CD4-positive, alpha-beta T cell (primary cell): ENCODE results near the gene GCN1. TPM values are rescaled to one million over a fixed set of nuclear protein-coding genes. Genes with fewer than 3 reads are reported as not detected.

Experiments
- ATAC-seq: fragments of 200-7000 bp; cut with Tn5 transposase; one replicate; pipeline ENCODE4 v1.10.0; 2022; ENCODE audit warnings: mild to moderate bottlenecking; ENCODE audit not compliant: poor library complexity
- CTCF ChIA-PET: fragments of 350-600 bp; sonication (Branson Sonifier 250); formaldehyde crosslinking; loops from one replicate; lab custom pipeline; 2021; ENCODE audit warnings: antibody characterized with exemption, inconsistent platforms; lab: Charles Lee
- POLR2A ChIA-PET: fragments of 350-600 bp; sonication (Branson Sonifier 250); formaldehyde crosslinking; loops from one replicate; lab custom pipeline; 2021; ENCODE audit warnings: antibody characterized with exemption, inconsistent platforms; lab: Charles Lee
- DNase-seq, 14 experiments: peaks; one replicate each; pipeline ENCODE4 v3.0.0-alpha.2; 2013 to 2020; ENCODE audit warnings: mixed read lengths in 2 of 14
- H3K27ac ChIP-seq, 2 donors: one replicate each; pipeline versions ENCODE4 v1.5.1 to v1.7.0; 2013; ENCODE audit warnings: low read length in 2 of 2, low read depth in 1 of 2, mild to moderate bottlenecking in 1 of 2
- H3K27me3 ChIP-seq, 2 experiments: 1 replicate in 1 of 2; 2 replicates in 1 of 2; pipeline versions ENCODE4 v1.6.1 to v1.7.0; 2013; ENCODE audit warnings: low read length in 2 of 2, control low read depth in 1 of 2, mild to moderate bottlenecking in 1 of 2, moderate library complexity in 1 of 2; ENCODE audit not compliant: insufficient read depth in 2 of 2, control insufficient read depth in 1 of 2
- H3K36me3 ChIP-seq: one replicate; pipeline ENCODE4 v1.6.1; 2013; ENCODE audit warnings: low read length, control low read depth; ENCODE audit not compliant: insufficient read depth
- H3K4me1 ChIP-seq: one replicate; pipeline ENCODE4 v1.6.1; 2013; ENCODE audit warnings: low read length, control low read depth; ENCODE audit not compliant: insufficient read depth
- H3K4me3 ChIP-seq: one replicate; pipeline ENCODE4 v1.5.1; 2013; ENCODE audit warnings: mild to moderate bottlenecking, low read length, moderate library complexity
- H3K9me3 ChIP-seq, 2 experiments: 1 replicate in 1 of 2; 2 replicates in 1 of 2; pipeline versions ENCODE4 v1.6.1 to v1.7.0; 2013; ENCODE audit warnings: low read length in 2 of 2, mild to moderate bottlenecking in 2 of 2, control low read depth in 1 of 2, moderate library complexity in 1 of 2; ENCODE audit not compliant: control insufficient read depth in 1 of 2, insufficient read depth in 1 of 2
- H3K27ac Mint-ChIP-seq: one replicate; pipeline ENCODE4 v1.8.0; 2020; ENCODE audit warnings: mixed read lengths
- H3K27me3 Mint-ChIP-seq: one replicate; pipeline ENCODE4 v1.8.0; 2021; ENCODE audit warnings: mixed read lengths
- H3K36me3 Mint-ChIP-seq: one replicate; pipeline ENCODE4 v1.8.0; 2021; ENCODE audit warnings: low read depth, mixed read lengths
- H3K4me1 Mint-ChIP-seq: one replicate; pipeline ENCODE4 v1.8.0; 2021; ENCODE audit warnings: low read depth, mixed read lengths
- H3K4me3 Mint-ChIP-seq: one replicate; pipeline ENCODE4 v1.8.0; 2020; ENCODE audit warnings: mild to moderate bottlenecking, mixed read lengths
- H3K9me3 Mint-ChIP-seq: one replicate; pipeline ENCODE4 v1.8.0; 2020; ENCODE audit warnings: mixed read lengths
- CTCF ChIP-seq: fragments of 200-600 bp; IDR thresholded peaks from one replicate; pipeline ENCODE4 v1.8.0; 2022; ENCODE audit warnings: antibody characterized with exemption, mild to moderate bottlenecking
- intact Hi-C, 2 experiments: fragments of 100-400 bp; cut with DNase I in 1 of 2; cut with micrococcal nuclease in 1 of 2; formaldehyde crosslinking; loops; one replicate each; pipeline versions ENCODE4 v1.15.1 to v1.9.0; 2023 to 2025; cut with DNase I, micrococcal nuclease
- total RNA-seq, 174 experiments: library from RNA in 2 of 174; stranded (reverse) in 2 of 174; gene quantifications; one replicate each; pipeline ENCODE4 v1.2.3 and lab custom pipeline; 2021 to 2026

Gene GCN1
- total RNA-seq, 2 experiments from 2014 or later = 121 to 128 TPM

DNA sequence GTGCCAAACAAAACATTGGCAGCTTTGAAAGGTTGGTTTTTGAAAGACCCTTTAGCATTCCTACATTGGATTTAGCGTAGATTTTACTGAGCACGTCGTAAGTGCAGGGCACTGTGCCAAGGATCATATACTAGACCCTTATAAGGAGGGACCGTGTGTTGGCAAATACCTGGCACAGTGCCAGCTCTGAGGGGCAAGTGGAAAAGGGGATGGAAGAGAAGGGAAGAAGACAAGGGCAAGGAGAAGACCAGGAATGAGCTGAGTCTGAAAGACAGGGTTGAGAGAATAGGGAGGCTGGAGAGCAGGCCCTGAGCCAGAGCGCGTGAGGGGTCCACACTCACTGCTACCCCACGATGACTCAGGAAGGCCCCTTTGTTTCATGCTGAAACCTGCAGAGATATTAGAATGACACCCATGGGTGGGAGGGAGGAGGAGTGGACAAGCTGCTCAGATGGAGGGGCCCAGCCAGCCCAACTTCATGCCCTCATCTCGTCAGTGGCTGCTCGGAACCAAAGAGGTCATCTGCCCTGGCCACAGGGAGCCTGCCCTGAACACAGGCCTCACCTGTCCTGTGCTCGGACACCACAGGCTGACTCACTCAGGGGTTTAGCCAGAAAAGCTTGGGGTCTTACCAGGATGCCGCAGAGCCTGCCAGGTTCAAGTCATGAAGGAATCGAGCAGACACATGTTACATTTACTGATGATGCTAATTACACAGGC is 103.0 kb downstream of the GCN1 start:
- peaks cover 32% of the 10 kb centered on the region for H3K36me3 Mint-ChIP-seq
- H3K4me3 Mint-ChIP-seq = no peak overlapping the region
- ChIA-PET POLR2A (interaction anchor here (1.1 kb wide), 1 partner anchor 25 kb away, joined by 4 read pairs; the partner anchor contains the start of gene RAB35), CTCF (no interaction called here)
- ATAC-seq (no peak), DNase-seq (no peak)
- no peaks in the 10 kb centered on the region for H3K27me3 ChIP-seq
- TF ChIP-seq CTCF = no peak
- H3K4me1 Mint-ChIP-seq = peaks cover 12% of the 10 kb centered on the region
- H3K9me3 ChIP-seq = no peaks in the 10 kb centered on the region
- no peaks in the 10 kb centered on the region for H3K9me3 Mint-ChIP-seq
- H3K27ac Mint-ChIP-seq = peak overlapping the region; percentile 13
- H3K4me1 ChIP-seq = peaks cover 13% of the 10 kb centered on the region
- intact Hi-C loops = no loop called here
- H3K27ac ChIP-seq = peak overlapping the region in 1 of 2 donors; percentile 2
- H3K27me3 Mint-ChIP-seq = no peaks in the 10 kb centered on the region
- no peak overlapping the region for H3K4me3 ChIP-seq
- peaks cover 54% of the 10 kb centered on the region for H3K36me3 ChIP-seq

DNA sequence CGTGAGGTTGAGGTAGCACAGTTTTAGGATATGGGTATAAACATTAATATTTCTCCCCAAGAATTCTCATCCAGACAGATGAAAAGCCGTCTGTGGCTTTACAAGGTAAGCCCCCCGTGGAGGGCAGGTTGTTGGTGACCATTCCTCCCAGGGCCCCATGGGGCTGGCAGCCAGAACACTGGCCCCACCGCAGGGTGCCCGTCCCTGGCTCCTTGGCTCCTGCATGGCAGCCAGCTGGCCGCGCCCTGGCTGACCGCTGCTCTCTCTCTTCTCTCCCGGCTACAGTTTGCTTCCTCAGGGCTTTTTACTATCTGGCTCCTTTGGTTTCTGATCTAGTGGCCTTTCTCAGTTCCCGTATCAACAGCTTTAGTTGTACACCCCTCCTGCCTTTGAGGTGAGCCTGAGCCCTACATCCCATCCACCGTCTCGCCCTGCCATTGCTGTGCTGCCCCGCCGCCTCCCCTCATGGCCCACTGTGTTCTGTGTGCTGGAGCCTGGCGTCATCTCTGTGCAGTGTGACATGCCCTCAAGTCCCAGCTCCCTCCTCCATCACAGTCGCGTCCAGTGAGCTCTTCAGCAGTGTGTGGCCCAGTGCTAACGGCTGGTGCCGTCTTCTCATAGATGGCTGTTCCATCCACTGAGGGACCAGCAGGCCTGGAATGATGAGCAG is 103.8 kb downstream of the GCN1 start:
- H3K4me3 Mint-ChIP-seq = no peak overlapping the region
- H3K27ac Mint-ChIP-seq = peak overlapping the region; percentile 13
- ChIA-PET POLR2A (interaction anchor here (1.2 kb wide), 1 partner anchor 12 kb away, joined by 3 read pairs; no protein-coding TSS in a partner anchor), CTCF (no interaction called here)
- H3K9me3 ChIP-seq = no peaks in the 10 kb centered on the region
- DNase-seq (no peak), ATAC-seq (no peak)
- H3K27me3 ChIP-seq = no peaks in the 10 kb centered on the region
- no peak for TF ChIP-seq CTCF
- H3K36me3 Mint-ChIP-seq = peaks cover 32% of the 10 kb centered on the region
- peaks cover 18% of the 10 kb centered on the region for H3K4me1 Mint-ChIP-seq
- no peaks in the 10 kb centered on the region for H3K9me3 Mint-ChIP-seq
- H3K4me1 ChIP-seq = peaks cover 14% of the 10 kb centered on the region
- H3K27me3 Mint-ChIP-seq = no peaks in the 10 kb centered on the region
- H3K27ac ChIP-seq = no peak overlapping the region
- intact Hi-C loops = no loop called here
- peaks cover 47% of the 10 kb centered on the region for H3K36me3 ChIP-seq
- no peak overlapping the region for H3K4me3 ChIP-seq

- no peaks in the 10 kb centered on the region for H3K9me3 Mint-ChIP-seq
- no peak for TF ChIP-seq CTCF
- no peak for ATAC-seq
Measured at GRCh38 chr12:120090206-120090605, 104.3 kb downstream of the GCN1 start.

More at GRCh38 chr12:120090206-120090605, 104.3 kb downstream of the GCN1 start:
- ChIA-PET POLR2A (interaction anchor here (1.2 kb wide), 1 partner anchor 11 kb away, joined by 3 read pairs; no protein-coding TSS in a partner anchor), CTCF (no interaction called here)
- Mint-ChIP-seq H3K36me3 (peaks cover 38% of the 10 kb centered on the region), H3K27me3 (no peaks in the 10 kb centered on the region), H3K4me1 (peaks cover 18% of the 10 kb centered on the region), H3K27ac (no peak overlapping the region), H3K4me3 (no peak overlapping the region)
- peaks cover 44% of the 10 kb centered on the region for H3K36me3 ChIP-seq
- no peak for DNase-seq
- no peak overlapping the region for H3K4me3 ChIP-seq
- H3K4me1 ChIP-seq = peaks cover 14% of the 10 kb centered on the region
- H3K27ac ChIP-seq = no peak overlapping the region
- no peaks in the 10 kb centered on the region for H3K9me3 ChIP-seq
- intact Hi-C loops = no loop called here
- no peaks in the 10 kb centered on the region for H3K27me3 ChIP-seq
